H9 (cell line): ENCODE data around the gene ZMIZ1. TPM values are rescaled to one million over a fixed set of nuclear protein-coding genes. Genes with fewer than 3 reads are reported as not detected.

Experiments
- DNase-seq: peaks from one replicate; pipeline ENCODE4 v3.0.0-alpha.2; 2017
- H2AFZ ChIP-seq: one replicate; pipeline ENCODE4 v1.6.1; 2013; ENCODE audit warnings: mild to moderate bottlenecking, low read length, control low read depth, moderate library complexity
- H2AK5ac ChIP-seq: 2 replicates; pipeline ENCODE4 v1.6.1; 2013; ENCODE audit warnings: low read length, control low read depth, mixed read lengths; ENCODE audit not compliant: insufficient read length
- H2BK120ac ChIP-seq: one replicate; pipeline ENCODE4 v1.6.1; 2013; ENCODE audit warnings: low read depth, mild to moderate bottlenecking, low read length, control low read depth, inconsistent platforms; ENCODE audit not compliant: poor library complexity, severe bottlenecking
- H2BK12ac ChIP-seq: 2 replicates; pipeline ENCODE4 v1.6.1; 2013; ENCODE audit warnings: low read length, control low read depth, mixed read lengths, low read depth; ENCODE audit not compliant: insufficient read length
- H2BK15ac ChIP-seq: 2 replicates; pipeline ENCODE4 v1.6.1; 2013; ENCODE audit warnings: low read depth, low read length, control low read depth
- H2BK20ac ChIP-seq: one replicate; pipeline ENCODE4 v1.6.1; 2013; ENCODE audit warnings: low read depth, mild to moderate bottlenecking, low read length, control low read depth, inconsistent platforms; ENCODE audit not compliant: poor library complexity, severe bottlenecking
- H2BK5ac ChIP-seq: 2 replicates; pipeline ENCODE4 v1.6.1; 2013; ENCODE audit warnings: low read length, control low read depth, mixed read lengths; ENCODE audit not compliant: insufficient read length
- H3K14ac ChIP-seq: 2 replicates; pipeline ENCODE4 v1.6.1; 2013; ENCODE audit warnings: low read length, control low read depth; ENCODE audit not compliant: insufficient read depth
- H3K18ac ChIP-seq: 2 replicates; pipeline ENCODE4 v1.6.1; 2013; ENCODE audit warnings: low read depth, mild to moderate bottlenecking, mixed read lengths, low read length, control low read depth; ENCODE audit not compliant: insufficient read length
- H3K23ac ChIP-seq: 2 replicates; pipeline ENCODE4 v1.6.1; 2013; ENCODE audit warnings: low read length, control low read depth, mixed read lengths, low read depth; ENCODE audit not compliant: insufficient read length
- H3K23me2 ChIP-seq: 2 replicates; pipeline ENCODE4 v1.6.1; 2013; ENCODE audit warnings: low read depth, mild to moderate bottlenecking, mixed read lengths, low read length, control low read depth; ENCODE audit not compliant: insufficient read length, poor library complexity, severe bottlenecking
- H3K27ac ChIP-seq: 2 replicates; pipeline ENCODE4 v1.5.1; 2013; ENCODE audit warnings: low read length, control low read depth, mixed read lengths, low read depth; ENCODE audit not compliant: insufficient read length
- H3K27me3 ChIP-seq: 2 replicates; pipeline ENCODE4 v1.6.1; 2013; ENCODE audit warnings: low read length, control low read depth, inconsistent platforms; ENCODE audit not compliant: insufficient read depth
- H3K4ac ChIP-seq: 2 replicates; pipeline ENCODE4 v1.6.1; 2013; ENCODE audit warnings: low read depth, mild to moderate bottlenecking, control low read depth, inconsistent platforms, low read length, moderate library complexity
- H3K4me1 ChIP-seq: 2 replicates; pipeline ENCODE4 v1.6.1; 2013; ENCODE audit warnings: low read length, control low read depth, inconsistent platforms; ENCODE audit not compliant: insufficient read depth
- H3K4me2 ChIP-seq: 2 replicates; pipeline ENCODE4 v1.6.1; 2013; ENCODE audit warnings: low read length, control low read depth, mixed read lengths; ENCODE audit not compliant: insufficient read length, insufficient read depth
- H3K56ac ChIP-seq: 2 replicates; pipeline ENCODE4 v1.6.1; 2013; ENCODE audit warnings: low read depth, mild to moderate bottlenecking, mixed read lengths, low read length, control low read depth; ENCODE audit not compliant: insufficient read length
- H3K79me1 ChIP-seq: 2 replicates; pipeline ENCODE4 v1.6.1; 2013; ENCODE audit warnings: low read depth, mild to moderate bottlenecking, moderate library complexity, low read length, control low read depth, inconsistent platforms; ENCODE audit not compliant: insufficient read depth, poor library complexity, severe bottlenecking
- H3K79me2 ChIP-seq: 2 replicates; pipeline ENCODE4 v1.6.1; 2013; ENCODE audit warnings: low read length, control low read depth, inconsistent platforms; ENCODE audit not compliant: insufficient read depth
- H3K9ac ChIP-seq: 2 replicates; pipeline ENCODE4 v1.6.1; 2013; ENCODE audit warnings: low read length, control low read depth, mixed read lengths; ENCODE audit not compliant: insufficient read length; ENCODE audit errors: extremely low read depth
- H3K9me3 ChIP-seq: one replicate; pipeline ENCODE4 v1.6.1; 2013; ENCODE audit warnings: low read depth, low read length, inconsistent platforms; ENCODE audit not compliant: control insufficient read depth
- H3T11ph ChIP-seq: one replicate; pipeline ENCODE4 v1.6.1; 2013; ENCODE audit warnings: mild to moderate bottlenecking, low read length, control low read depth, inconsistent platforms
- H4K20me1 ChIP-seq: one replicate; pipeline ENCODE4 v1.6.1; 2013; ENCODE audit not compliant: control insufficient read depth, insufficient read length, insufficient read depth
- H4K5ac ChIP-seq: 2 replicates; pipeline ENCODE4 v1.6.1; 2013; ENCODE audit warnings: low read depth, mild to moderate bottlenecking, mixed read lengths, low read length, control low read depth; ENCODE audit not compliant: insufficient read length
- H4K8ac ChIP-seq: replicated peaks from 2 replicates; pipeline ENCODE4 v1.6.1; 2013; ENCODE audit warnings: low read length, control low read depth, mixed read lengths, low read depth; ENCODE audit not compliant: insufficient read length
- H4K91ac ChIP-seq: 2 replicates; pipeline ENCODE4 v1.6.1; 2013; ENCODE audit warnings: low read depth, mild to moderate bottlenecking, moderate library complexity, mixed read lengths, low read length, control low read depth; ENCODE audit not compliant: insufficient read length
- H3K27ac Mint-ChIP-seq, 3 experiments: 2 replicates in 2 of 3; 3 replicates in 1 of 3; pipeline ENCODE4 v1.8.0; 2020 to 2021; ENCODE audit warnings: mixed read lengths in 3 of 3, mild to moderate bottlenecking in 1 of 3, moderate library complexity in 1 of 3
- H3K27me3 Mint-ChIP-seq: 2 replicates; pipeline ENCODE4 v1.8.0; 2021; ENCODE audit warnings: low read depth, mild to moderate bottlenecking, moderate library complexity, mixed read lengths
- H3K36me3 Mint-ChIP-seq, 3 experiments: 2 replicates in 2 of 3; 3 replicates in 1 of 3; pipeline ENCODE4 v1.8.0; 2020 to 2021; ENCODE audit warnings: low read depth in 3 of 3, mixed read lengths in 3 of 3; ENCODE audit not compliant: insufficient read depth in 1 of 3
- H3K4me1 Mint-ChIP-seq, 2 experiments: 2 replicates each; pipeline ENCODE4 v1.8.0; 2020; ENCODE audit warnings: mixed read lengths in 2 of 2
- H3K4me3 Mint-ChIP-seq, 2 experiments: 2 replicates in 1 of 2; 3 replicates in 1 of 2; pipeline ENCODE4 v1.8.0; 2020 to 2021; ENCODE audit warnings: mild to moderate bottlenecking in 2 of 2, mixed read lengths in 2 of 2, moderate library complexity in 1 of 2
- H3K9me3 Mint-ChIP-seq, 2 experiments: 2 replicates in 1 of 2; 3 replicates in 1 of 2; pipeline ENCODE4 v1.8.0; 2020; ENCODE audit warnings: mild to moderate bottlenecking in 2 of 2, mixed read lengths in 2 of 2, moderate library complexity in 1 of 2
- CTCF ChIP-seq: fragments of 200-600 bp; sonication (generic); conservative IDR thresholded peaks from 3 replicates; pipeline ENCODE4 v1.8.0; 2021; ENCODE audit warnings: antibody characterized with exemption, mild to moderate bottlenecking
- WGBS: extraction: QIAGEN DNeasy Blood & Tissue Kit; methylation state at CpG from one replicate; pipeline ENCODE4 v1.1.7; 2013; ENCODE audit warnings: missing lambda C conversion rate, low lambda C conversion rate, mixed read lengths; ENCODE audit not compliant: insufficient read length; ENCODE audit errors: extremely low coverage; 5-methylcytosine and 5-hydroxymethylcytosine counted together
- total RNA-seq: library from RNA; stranded (reverse); gene quantifications from 2 replicates; pipeline ENCODE4 v1.2.1, GENCODE V29; 2021

ZMIZ1 gene
- total RNA-seq, 1 experiment from 2014 or later = 36.9 TPM

GRCh38 chr10:79306644-79307220 lies 238.0 kb downstream of the ZMIZ1 start:
- Histone ChIP-seq H3K79me2 (no peaks in the 10 kb centered on the region), H3K9ac (no peak overlapping the region), H3K14ac (no peak overlapping the region), H4K8ac (no peak overlapping the region), H3T11ph (no peak overlapping the region), H3K27ac (no peak overlapping the region), H2BK20ac (no peak overlapping the region), H2BK15ac (no peak overlapping the region), H3K4ac (no peak overlapping the region), H3K9me3 (no peaks in the 10 kb centered on the region), H3K79me1 (no peaks in the 10 kb centered on the region), H2BK120ac (no peak overlapping the region), H2BK5ac (no peak overlapping the region), H2AFZ (no peak overlapping the region), H3K27me3 (no peaks in the 10 kb centered on the region), H3K56ac (no peak overlapping the region), H3K4me2 (no peak overlapping the region), H2BK12ac (no peak overlapping the region), H4K91ac (no peak overlapping the region), H4K20me1 (no peaks in the 10 kb centered on the region), H2AK5ac (no peak overlapping the region), H3K23ac (no peak overlapping the region), H3K4me1 (no peaks in the 10 kb centered on the region), H3K23me2 (no peaks in the 10 kb centered on the region), H3K18ac (no peak overlapping the region), H4K5ac (no peak overlapping the region)
- WGBS = no CpG with 5 or more reads among the region's 8 CpGs
- Mint-ChIP-seq H3K36me3 (peaks cover 23 to 77% (median 44%) of the 10 kb centered on the region in 3 experiments), H3K27me3 (no peaks in the 10 kb centered on the region), H3K27ac (peak overlapping the region in 1 of 3 experiments; percentile 35; a peak in 1 of 7 replicates), H3K4me3 (no peak overlapping the region), H3K9me3 (no peaks in the 10 kb centered on the region), H3K4me1 (peaks cover 0 to 3% of the 10 kb centered on the region in 2 experiments; a peak in 2 of 4 replicates)
- no peak for DNase-seq
- no peak for TF ChIP-seq CTCF
